SIG-M5 treated with dmso at 0.1 percent for 504 hours (cell line): ENCODE results near the gene CD9.
"Not testable (repeated sequence)": the region's sequence is repeated elsewhere in the genome, so short reads cannot be mapped to it uniquely, and the experiment has no call there.

Source experiments
- DNase-seq: peaks from one replicate; lab custom pipeline; 2025; ENCODE audit not compliant: unreplicated experiment; lab: John Stamatoyannopoulos, UW

CD9 gene

GRCh38 chr12:6198556-6198955 lies 1.6 kb upstream of the CD9 start:
- DNase-seq, result no peak

GRCh38 chr12:6198985-6199530 lies 1.1 kb upstream of the CD9 start:
- no peak for DNase-seq

DNA sequence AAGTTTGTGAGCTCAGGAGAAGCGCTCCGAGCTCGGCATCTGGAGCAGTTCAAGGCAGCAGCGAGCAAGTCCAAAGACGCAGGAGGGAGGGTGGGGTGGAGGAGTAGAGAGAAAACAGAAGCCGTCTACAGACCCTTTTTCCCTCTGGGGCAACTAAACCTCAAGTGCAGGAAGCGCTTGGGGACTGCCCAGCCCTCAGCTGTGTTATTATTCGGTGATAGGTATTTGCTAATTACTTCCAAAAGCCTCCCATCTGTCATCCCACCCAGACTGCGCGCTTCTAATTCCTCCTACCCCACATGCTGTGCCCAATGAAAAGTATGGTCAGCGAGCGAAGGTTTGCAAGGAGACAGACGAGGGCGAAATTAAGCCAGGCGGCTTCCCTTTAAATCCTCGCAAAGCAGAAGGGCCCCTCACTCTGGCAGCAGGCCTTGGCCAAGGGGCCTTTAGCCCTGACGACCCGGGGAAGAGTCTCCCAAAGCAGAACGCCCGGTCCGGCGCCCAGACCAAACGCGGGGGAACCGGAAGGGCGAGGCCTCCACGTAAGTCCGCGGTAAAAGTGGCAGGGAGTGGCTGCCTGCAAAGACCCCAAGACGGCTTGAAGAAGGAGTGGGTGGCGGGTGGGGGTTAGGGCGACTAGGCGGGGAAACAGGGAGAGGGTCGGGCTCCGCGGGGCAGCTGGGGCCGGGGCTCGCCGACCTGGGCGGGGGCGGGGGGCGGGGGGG lies 507 bp upstream of the CD9 start:
- no peak for DNase-seq

DNA sequence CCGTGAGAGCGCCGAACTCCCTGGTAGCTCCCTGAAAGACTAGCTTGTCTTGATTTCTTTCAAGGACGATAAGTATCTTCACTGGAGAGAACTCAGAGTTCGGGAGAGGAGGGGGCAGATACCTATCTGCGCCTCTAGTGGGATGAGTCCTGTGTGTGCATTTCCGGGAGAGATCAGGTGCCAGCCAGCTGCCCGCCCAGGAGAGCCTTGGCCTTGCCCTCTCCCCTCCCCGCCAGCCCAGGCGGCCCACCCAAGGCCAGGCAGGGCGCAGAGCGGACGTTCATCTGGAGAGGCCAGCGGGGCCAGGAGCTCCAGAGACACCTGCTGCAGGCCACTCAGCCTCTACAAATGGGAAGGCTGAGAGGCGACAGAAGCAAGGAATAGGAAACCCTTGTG lies 1.0 kb downstream of the CD9 start:
- peak; percentile 25 for DNase-seq

DNA sequence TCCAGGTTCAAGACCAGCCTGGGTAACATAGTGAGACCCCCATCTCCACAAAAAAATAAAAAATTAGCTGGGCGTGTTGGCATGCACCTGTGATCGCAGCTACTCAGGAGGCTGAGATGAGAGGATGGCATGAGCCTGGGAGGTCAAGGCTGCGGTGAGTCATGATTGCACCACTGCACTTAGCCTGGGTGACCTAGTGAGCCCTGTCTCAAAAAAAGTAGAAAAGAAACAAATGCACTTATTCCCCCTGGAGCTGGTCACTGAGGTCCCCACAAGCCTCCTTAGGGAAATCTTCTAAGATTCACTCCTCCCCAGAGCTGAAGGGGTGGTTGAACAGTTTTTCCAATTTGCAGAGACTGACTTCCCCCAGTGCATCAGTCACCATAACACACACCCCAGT lies 1.6 kb downstream of the CD9 start:
- DNase-seq, result no peak

DNA sequence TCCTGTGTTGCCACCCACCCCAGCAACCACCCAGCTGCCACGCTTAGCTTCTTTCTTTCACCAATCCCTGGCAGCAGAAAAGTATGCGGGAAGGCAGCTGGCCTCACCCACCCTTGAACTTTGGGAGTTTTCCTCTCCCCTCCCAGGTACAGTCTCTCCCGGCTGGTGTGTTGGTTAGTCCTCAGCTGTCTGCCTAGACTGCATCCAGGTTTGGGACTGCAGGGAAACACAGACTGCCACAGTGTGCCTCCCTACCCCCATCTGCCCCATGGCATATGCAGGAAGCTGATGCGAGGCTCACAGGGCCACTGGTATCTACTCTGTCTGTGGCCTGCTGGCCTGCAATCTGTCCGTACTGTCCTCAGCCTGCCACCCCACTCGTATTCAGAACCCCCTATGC lies 2.1 kb downstream of the CD9 start:
- DNase-seq, result no peak

- no peak for DNase-seq
These were observed 2.6 kb downstream of the CD9 start for GRCh38 chr12:6202846-6203245.

DNA sequence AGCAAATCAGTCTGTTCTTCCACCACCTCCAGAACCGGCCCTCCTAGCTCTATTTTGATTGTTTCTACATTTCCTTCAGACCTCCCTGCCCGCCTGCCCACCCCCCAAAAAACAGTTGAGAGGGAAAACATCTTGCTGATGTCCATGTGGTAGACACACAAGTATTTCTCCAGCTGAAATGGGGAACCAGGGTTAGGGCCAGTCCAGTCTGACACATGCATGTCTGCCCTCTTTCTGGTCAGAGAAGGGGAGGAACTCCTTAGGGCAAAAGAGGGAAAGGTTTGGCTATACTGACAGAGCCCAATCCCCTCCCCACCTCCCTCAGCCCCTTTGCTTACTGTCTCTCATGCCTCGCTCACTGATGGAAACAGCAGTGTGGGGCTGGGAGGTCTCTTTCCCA lies 3.4 kb downstream of the CD9 start:
- DNase-seq, result no peak

DNA sequence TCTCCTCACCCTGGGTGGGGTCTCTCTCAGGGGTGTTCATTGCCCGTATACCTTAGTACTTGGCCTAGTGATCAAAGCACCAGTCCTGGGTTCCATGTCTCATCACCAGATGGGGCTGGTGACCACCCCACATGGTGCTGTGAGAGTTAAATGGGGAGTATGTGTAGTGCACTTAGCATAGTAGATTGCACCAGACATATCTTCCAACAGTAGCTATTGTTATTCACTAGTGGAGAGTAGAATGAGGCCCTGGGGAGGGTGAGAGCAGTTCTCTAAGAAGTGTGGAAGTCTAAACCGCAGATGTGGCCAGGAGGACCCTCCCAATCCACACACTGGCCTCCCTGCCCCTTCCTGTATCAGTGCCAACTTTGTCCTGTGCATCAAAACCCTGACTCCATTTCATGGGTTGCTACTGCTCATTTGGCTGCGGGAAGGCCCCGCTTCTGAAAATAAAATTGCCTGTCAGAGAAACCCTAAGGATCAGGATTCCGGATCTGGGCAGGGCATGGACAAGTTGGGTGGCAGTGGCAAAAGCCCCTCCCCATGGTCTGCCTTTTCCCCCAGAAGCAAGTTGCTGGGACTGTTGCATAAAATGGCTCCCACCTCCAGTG lies 4.4 kb downstream of the CD9 start:
- DNase-seq, result no peak

- DNase-seq, result no peak
These were observed 4.9 kb downstream of the CD9 start for GRCh38 chr12:6205144-6205539.

DNA sequence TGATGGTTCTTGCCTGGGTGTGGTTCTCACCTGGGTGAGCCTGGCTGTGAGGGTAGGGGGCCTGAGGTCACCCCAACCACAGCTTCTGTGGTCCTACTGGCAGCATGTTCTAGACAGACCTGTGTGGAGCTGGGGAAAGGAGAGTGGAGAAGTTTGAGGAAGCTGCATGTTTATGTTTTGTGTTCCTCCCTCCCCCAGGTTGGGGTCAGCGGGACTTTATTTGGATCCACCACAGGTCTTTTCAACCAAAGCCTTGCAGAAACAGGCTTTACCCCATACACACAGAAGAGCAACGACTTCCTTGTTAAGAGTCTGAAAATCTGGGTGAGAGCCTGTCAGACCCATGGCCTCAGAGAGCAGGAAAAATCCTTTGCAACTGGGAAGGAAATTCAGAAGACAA lies 5.6 kb downstream of the CD9 start:
- DNase-seq, result no peak

GRCh38 chr12:6206327-6206726 lies 6.1 kb downstream of the CD9 start:
- DNase-seq, result no peak

- DNase-seq, result no peak
These were observed 7.2 kb downstream of the CD9 start for GRCh38 chr12:6207259-6207925.

DNA sequence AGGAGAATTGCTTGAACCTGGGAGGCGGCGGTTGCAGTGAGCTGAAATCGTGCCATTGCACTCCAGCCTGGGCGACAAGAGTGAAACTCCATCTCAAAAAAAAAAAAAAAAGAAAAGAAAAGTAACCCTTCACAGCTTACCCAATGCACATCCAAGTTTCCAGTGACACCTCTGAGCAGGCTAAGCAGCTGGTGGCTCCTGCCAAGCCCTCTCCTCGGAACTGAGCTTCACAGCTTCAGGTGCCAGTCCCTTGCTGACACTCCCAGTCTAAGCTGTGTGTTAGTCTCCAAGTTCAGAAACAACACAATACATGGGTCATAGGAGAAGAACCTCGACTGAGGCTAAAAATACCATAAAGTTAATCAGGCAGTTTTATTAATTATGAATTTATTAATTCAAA lies 7.9 kb downstream of the CD9 start:
- no peak for DNase-seq

GRCh38 chr12:6209428-6209827 lies 9.2 kb downstream of the CD9 start:
- not testable (repeated sequence) for DNase-seq

- DNase-seq, result no peak
These were observed 11.2 kb downstream of the CD9 start for GRCh38 chr12:6211421-6211869.

DNA sequence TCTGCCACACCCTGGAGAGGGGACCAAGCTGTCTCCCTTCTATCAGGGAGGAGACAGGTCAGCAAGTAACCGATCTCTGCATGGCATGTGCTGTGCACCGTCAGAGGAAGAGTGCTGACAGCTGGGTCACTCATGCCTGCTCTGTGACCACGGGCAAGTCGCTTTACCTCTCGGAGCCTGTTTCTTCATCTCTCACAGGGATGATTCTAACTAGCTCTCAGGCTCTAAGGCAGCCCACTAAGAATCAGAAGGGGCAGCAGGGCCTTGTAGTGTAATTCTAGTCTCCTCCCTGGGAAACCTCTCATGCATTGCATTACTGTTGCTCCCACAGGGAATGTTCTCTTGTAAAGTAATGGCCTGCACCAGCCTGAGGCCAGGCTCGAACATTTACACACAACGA lies 11.9 kb downstream of the CD9 start:
- no peak for DNase-seq

DNA sequence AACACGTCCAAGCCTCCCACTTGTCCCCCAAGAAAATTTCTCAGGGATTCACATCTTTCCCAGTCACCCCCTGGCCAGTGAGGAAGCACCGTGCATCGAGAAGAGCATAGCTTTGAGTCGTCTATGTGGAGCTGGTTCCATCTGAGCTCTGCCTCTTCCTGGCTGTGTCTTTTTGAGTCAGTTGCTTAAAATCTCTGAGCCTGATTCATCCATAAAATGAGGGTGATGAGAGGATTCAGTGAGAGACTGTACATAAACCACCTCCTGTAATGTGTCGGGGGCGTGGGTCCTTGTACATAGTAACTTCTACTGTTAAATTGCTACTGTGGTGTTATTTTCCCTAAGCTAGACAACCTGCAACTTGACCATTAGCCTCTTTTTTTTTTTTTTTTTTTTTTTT lies 13.8 kb downstream of the CD9 start:
- DNase-seq, result no peak

- no peak for DNase-seq
These were observed 14.4 kb downstream of the CD9 start for GRCh38 chr12:6214633-6215032.

DNA sequence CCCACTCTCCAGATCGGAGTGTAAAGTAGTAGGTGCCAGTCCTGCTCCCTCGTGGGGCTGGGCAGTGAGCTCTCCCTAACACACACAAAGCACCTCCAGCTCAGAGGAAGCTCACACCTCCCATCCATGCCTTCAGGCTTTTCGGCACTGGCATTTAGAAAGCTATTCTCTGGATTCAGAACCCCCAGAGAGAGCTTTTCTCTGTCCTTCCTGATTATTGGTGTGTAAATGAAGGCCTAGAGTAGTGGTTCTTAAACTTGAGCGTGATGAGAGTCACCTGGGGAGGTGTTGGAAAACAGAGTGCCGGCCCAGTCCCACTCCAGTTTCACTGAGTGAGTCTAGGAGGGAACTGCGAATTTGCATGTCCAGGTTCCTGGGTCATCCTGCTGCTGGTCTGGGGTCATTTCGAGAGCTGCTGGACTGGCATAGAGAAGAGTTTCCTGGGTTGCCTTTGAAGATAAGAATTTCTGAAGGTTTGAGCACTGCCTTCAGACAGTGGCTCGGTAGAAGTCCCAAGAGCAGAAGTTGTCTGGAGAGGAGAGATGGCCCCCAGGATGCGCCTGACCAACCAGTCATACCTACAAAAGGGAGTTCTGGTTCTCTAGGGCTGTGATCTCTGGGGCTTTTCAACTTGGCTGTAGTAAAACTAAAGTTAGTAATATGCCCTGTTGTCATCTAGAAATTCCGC lies 15.1 kb downstream of the CD9 start:
- DNase-seq, result no peak

- DNase-seq, result peak; percentile 69
These were observed 15.8 kb downstream of the CD9 start for GRCh38 chr12:6215932-6216494.
